ENCODE data around the gene ZDHHC21. TPM values are rescaled to one million over a fixed set of nuclear protein-coding genes. Genes with fewer than 3 reads are reported as not detected.

Gene ZDHHC21
- polyA plus RNA-seq, 2 of the 4 experiments (the other 2 are of a cell fraction), result 3.7 to 9.1 TPM

- TF ChIP-seq HMGXB4 (CRISPR knock-in tag; IDR thresholded peaks at IDR 0.05; ENCODE audit: borderline replicate concordance), result no peak
- no peak for TF ChIP-seq RAD21 (conservative IDR thresholded peaks at IDR 0.05 in 1 of 2, IDR thresholded peaks at IDR 0.05 in 1 of 2)
- TF ChIP-seq POLR2AphosphoS2 (conservative IDR thresholded peaks at IDR 0.05; ENCODE audit: low read length), result no peak
- TF ChIP-seq TFCP2L1 (CRISPR knock-in tag; IDR thresholded peaks at IDR 0.05), result no peak
Measured at GRCh38 chr9:14618836-14619420, 74.3 kb downstream of the ZDHHC21 start (continued).

- ATAC-seq (peak; percentile 71 to 82; a peak in 4 of 6 replicates), DNase-seq (ENCODE audit: low read depth in 1 of 2, low spot score in 1 of 2) (peak; percentile 6 to 66), FAIRE-seq (no peak)
- Histone ChIP-seq H3K4me3 (no peak overlapping the region), H3K9me3 (no peaks in the 10 kb centered on the region), H3K4me1 (no peaks in the 10 kb centered on the region), H3K27ac (no peak overlapping the region), H3K4me2 (no peak overlapping the region)
- WGBS (ENCODE audit: missing lambda C conversion rate), result 57% methylated on average over 3 of the region's 3 CpGs
- no peak for TF ChIP-seq ZNF302 (CRISPR knock-in tag; IDR thresholded peaks at IDR 0.05)
- TF ChIP-seq CTCF (IDR thresholded peaks at IDR 0.05), result peak; percentile 86
- peak; percentile 76 to 79 for TF ChIP-seq RAD21 (conservative IDR thresholded peaks at IDR 0.05 in 1 of 2, IDR thresholded peaks at IDR 0.05 in 1 of 2)
- TF ChIP-seq MAZ (IDR thresholded peaks at IDR 0.05; ENCODE audit: borderline replicate concordance, low read depth, low read length), result no peak
- peak; percentile 80 for TF ChIP-seq SMC3 (IDR thresholded peaks at IDR 0.05)
- no peak for TF ChIP-seq GATA3 (IDR thresholded peaks at IDR 0.05; ENCODE audit: borderline replicate concordance)
- TF ChIP-seq EHMT2 (IDR thresholded peaks at IDR 0.05; ENCODE audit: low read depth), result no peak
- no peak for TF ChIP-seq RFX5 (IDR thresholded peaks at IDR 0.05)
- ChIA-PET POLR2A (no interaction called here), CTCF (interaction anchor here (0.7 to 1.9 kb wide), 5 partner anchors 119 to 153 kb away, joined by 3 to 15 read pairs (median 5); no protein-coding TSS in a partner anchor)
Measured at GRCh38 chr9:14616188-14616982, 76.8 kb downstream of the ZDHHC21 start.

- FAIRE-seq, result no peak
- DNase-seq (ENCODE audit: low read depth in 1 of 2, low spot score in 1 of 2), result no peak
- Histone ChIP-seq H3K4me3 (no peak overlapping the region), H3K4me1 (no peaks in the 10 kb centered on the region), H3K4me2 (no peak overlapping the region), H3K9me3 (no peaks in the 10 kb centered on the region), H3K27ac (no peak overlapping the region)
- ChIA-PET POLR2A (no interaction called here), CTCF (no interaction called here)
- TF ChIP-seq TP53 (CRISPR knock-in tag; IDR thresholded peaks at IDR 0.05) (no peak), KDM1A (IDR thresholded peaks at IDR 0.05; ENCODE audit: low read depth) (no peak), NR3C1 (IDR thresholded peaks at IDR 0.05) (no peak), ZNF302 (CRISPR knock-in tag; IDR thresholded peaks at IDR 0.05) (no peak), CBX8 (IDR thresholded peaks at IDR 0.05) (no peak), PHF8 (IDR thresholded peaks at IDR 0.05; ENCODE audit: borderline replicate concordance, low read depth) (no peak), BHLHE40 (IDR thresholded peaks at IDR 0.05; ENCODE audit: low read depth, low read length) (no peak), NFE2L2 (conservative IDR thresholded peaks at IDR 0.05; ENCODE audit: low read length) (no peak), JUNB (IDR thresholded peaks at IDR 0.05) (no peak), EP300 (IDR thresholded peaks at IDR 0.05) (no peak), PBX3 (IDR thresholded peaks at IDR 0.05) (no peak), POLR2AphosphoS2 (conservative IDR thresholded peaks at IDR 0.05; ENCODE audit: low read length) (no peak), RARB (CRISPR knock-in tag; IDR thresholded peaks at IDR 0.05) (no peak), CHD4 (IDR thresholded peaks at IDR 0.05; ENCODE audit: borderline replicate concordance) (no peak), EHMT2 (IDR thresholded peaks at IDR 0.05; ENCODE audit: low read depth) (no peak), CBX2 (IDR thresholded peaks at IDR 0.05; ENCODE audit: borderline replicate concordance, low read depth) (no peak), FOXS1 (CRISPR knock-in tag; IDR thresholded peaks at IDR 0.05) (no peak), HES2 (IDR thresholded peaks at IDR 0.05) (no peak), GATA3 (IDR thresholded peaks at IDR 0.05; ENCODE audit: borderline replicate concordance) (no peak)
- ATAC-seq, result no peak
- 92% methylated on average over 2 of the region's 2 CpGs for WGBS (ENCODE audit: missing lambda C conversion rate)
Measured at GRCh38 chr9:14608540-14608939, 84.7 kb downstream of the ZDHHC21 start.

Measured in A549 (cell line).